H9 (cell line): ENCODE results near the gene HOATZ. TPM values are rescaled to one million over a fixed set of nuclear protein-coding genes. Genes with fewer than 3 reads are reported as not detected.

Experiments used
- DNase-seq: peaks from one replicate; pipeline ENCODE4 v3.0.0-alpha.2; 2017
- H2AFZ ChIP-seq: one replicate; pipeline ENCODE4 v1.6.1; 2013; ENCODE audit warnings: mild to moderate bottlenecking, low read length, control low read depth, moderate library complexity
- H2AK5ac ChIP-seq: 2 replicates; pipeline ENCODE4 v1.6.1; 2013; ENCODE audit warnings: low read length, control low read depth, mixed read lengths; ENCODE audit not compliant: insufficient read length
- H2BK120ac ChIP-seq: one replicate; pipeline ENCODE4 v1.6.1; 2013; ENCODE audit warnings: low read depth, mild to moderate bottlenecking, low read length, control low read depth, inconsistent platforms; ENCODE audit not compliant: poor library complexity, severe bottlenecking
- H2BK12ac ChIP-seq: 2 replicates; pipeline ENCODE4 v1.6.1; 2013; ENCODE audit warnings: low read length, control low read depth, mixed read lengths, low read depth; ENCODE audit not compliant: insufficient read length
- H2BK15ac ChIP-seq: 2 replicates; pipeline ENCODE4 v1.6.1; 2013; ENCODE audit warnings: low read depth, low read length, control low read depth
- H2BK20ac ChIP-seq: one replicate; pipeline ENCODE4 v1.6.1; 2013; ENCODE audit warnings: low read depth, mild to moderate bottlenecking, low read length, control low read depth, inconsistent platforms; ENCODE audit not compliant: poor library complexity, severe bottlenecking
- H2BK5ac ChIP-seq: 2 replicates; pipeline ENCODE4 v1.6.1; 2013; ENCODE audit warnings: low read length, control low read depth, mixed read lengths; ENCODE audit not compliant: insufficient read length
- H3K14ac ChIP-seq: 2 replicates; pipeline ENCODE4 v1.6.1; 2013; ENCODE audit warnings: low read length, control low read depth; ENCODE audit not compliant: insufficient read depth
- H3K18ac ChIP-seq: 2 replicates; pipeline ENCODE4 v1.6.1; 2013; ENCODE audit warnings: low read depth, mild to moderate bottlenecking, mixed read lengths, low read length, control low read depth; ENCODE audit not compliant: insufficient read length
- H3K23ac ChIP-seq: 2 replicates; pipeline ENCODE4 v1.6.1; 2013; ENCODE audit warnings: low read length, control low read depth, mixed read lengths, low read depth; ENCODE audit not compliant: insufficient read length
- H3K23me2 ChIP-seq: 2 replicates; pipeline ENCODE4 v1.6.1; 2013; ENCODE audit warnings: low read depth, mild to moderate bottlenecking, mixed read lengths, low read length, control low read depth; ENCODE audit not compliant: insufficient read length, poor library complexity, severe bottlenecking
- H3K27ac ChIP-seq: 2 replicates; pipeline ENCODE4 v1.5.1; 2013; ENCODE audit warnings: low read length, control low read depth, mixed read lengths, low read depth; ENCODE audit not compliant: insufficient read length
- H3K27me3 ChIP-seq: 2 replicates; pipeline ENCODE4 v1.6.1; 2013; ENCODE audit warnings: low read length, control low read depth, inconsistent platforms; ENCODE audit not compliant: insufficient read depth
- H3K4ac ChIP-seq: 2 replicates; pipeline ENCODE4 v1.6.1; 2013; ENCODE audit warnings: low read depth, mild to moderate bottlenecking, control low read depth, inconsistent platforms, low read length, moderate library complexity
- H3K4me1 ChIP-seq: 2 replicates; pipeline ENCODE4 v1.6.1; 2013; ENCODE audit warnings: low read length, control low read depth, inconsistent platforms; ENCODE audit not compliant: insufficient read depth
- H3K4me2 ChIP-seq: 2 replicates; pipeline ENCODE4 v1.6.1; 2013; ENCODE audit warnings: low read length, control low read depth, mixed read lengths; ENCODE audit not compliant: insufficient read length, insufficient read depth
- H3K56ac ChIP-seq: 2 replicates; pipeline ENCODE4 v1.6.1; 2013; ENCODE audit warnings: low read depth, mild to moderate bottlenecking, mixed read lengths, low read length, control low read depth; ENCODE audit not compliant: insufficient read length
- H3K79me1 ChIP-seq: 2 replicates; pipeline ENCODE4 v1.6.1; 2013; ENCODE audit warnings: low read depth, mild to moderate bottlenecking, moderate library complexity, low read length, control low read depth, inconsistent platforms; ENCODE audit not compliant: insufficient read depth, poor library complexity, severe bottlenecking
- H3K79me2 ChIP-seq: 2 replicates; pipeline ENCODE4 v1.6.1; 2013; ENCODE audit warnings: low read length, control low read depth, inconsistent platforms; ENCODE audit not compliant: insufficient read depth
- H3K9ac ChIP-seq: 2 replicates; pipeline ENCODE4 v1.6.1; 2013; ENCODE audit warnings: low read length, control low read depth, mixed read lengths; ENCODE audit not compliant: insufficient read length; ENCODE audit errors: extremely low read depth
- H3K9me3 ChIP-seq: one replicate; pipeline ENCODE4 v1.6.1; 2013; ENCODE audit warnings: low read depth, low read length, inconsistent platforms; ENCODE audit not compliant: control insufficient read depth
- H3T11ph ChIP-seq: one replicate; pipeline ENCODE4 v1.6.1; 2013; ENCODE audit warnings: mild to moderate bottlenecking, low read length, control low read depth, inconsistent platforms
- H4K20me1 ChIP-seq: one replicate; pipeline ENCODE4 v1.6.1; 2013; ENCODE audit not compliant: control insufficient read depth, insufficient read length, insufficient read depth
- H4K5ac ChIP-seq: 2 replicates; pipeline ENCODE4 v1.6.1; 2013; ENCODE audit warnings: low read depth, mild to moderate bottlenecking, mixed read lengths, low read length, control low read depth; ENCODE audit not compliant: insufficient read length
- H4K8ac ChIP-seq: replicated peaks from 2 replicates; pipeline ENCODE4 v1.6.1; 2013; ENCODE audit warnings: low read length, control low read depth, mixed read lengths, low read depth; ENCODE audit not compliant: insufficient read length
- H4K91ac ChIP-seq: 2 replicates; pipeline ENCODE4 v1.6.1; 2013; ENCODE audit warnings: low read depth, mild to moderate bottlenecking, moderate library complexity, mixed read lengths, low read length, control low read depth; ENCODE audit not compliant: insufficient read length
- H3K27ac Mint-ChIP-seq, 3 experiments: 2 replicates in 2 of 3; 3 replicates in 1 of 3; pipeline ENCODE4 v1.8.0; 2020 to 2021; ENCODE audit warnings: mixed read lengths in 3 of 3, mild to moderate bottlenecking in 1 of 3, moderate library complexity in 1 of 3
- H3K27me3 Mint-ChIP-seq: 2 replicates; pipeline ENCODE4 v1.8.0; 2021; ENCODE audit warnings: low read depth, mild to moderate bottlenecking, moderate library complexity, mixed read lengths
- H3K36me3 Mint-ChIP-seq, 3 experiments: 2 replicates in 2 of 3; 3 replicates in 1 of 3; pipeline ENCODE4 v1.8.0; 2020 to 2021; ENCODE audit warnings: low read depth in 3 of 3, mixed read lengths in 3 of 3; ENCODE audit not compliant: insufficient read depth in 1 of 3
- H3K4me1 Mint-ChIP-seq, 2 experiments: 2 replicates each; pipeline ENCODE4 v1.8.0; 2020; ENCODE audit warnings: mixed read lengths in 2 of 2
- H3K4me3 Mint-ChIP-seq, 2 experiments: 2 replicates in 1 of 2; 3 replicates in 1 of 2; pipeline ENCODE4 v1.8.0; 2020 to 2021; ENCODE audit warnings: mild to moderate bottlenecking in 2 of 2, mixed read lengths in 2 of 2, moderate library complexity in 1 of 2
- H3K9me3 Mint-ChIP-seq, 2 experiments: 2 replicates in 1 of 2; 3 replicates in 1 of 2; pipeline ENCODE4 v1.8.0; 2020; ENCODE audit warnings: mild to moderate bottlenecking in 2 of 2, mixed read lengths in 2 of 2, moderate library complexity in 1 of 2
- CTCF ChIP-seq: fragments of 200-600 bp; sonication (generic); conservative IDR thresholded peaks from 3 replicates; pipeline ENCODE4 v1.8.0; 2021; ENCODE audit warnings: antibody characterized with exemption, mild to moderate bottlenecking
- WGBS: extraction: QIAGEN DNeasy Blood & Tissue Kit; methylation state at CpG from one replicate; pipeline ENCODE4 v1.1.7; 2013; ENCODE audit warnings: missing lambda C conversion rate, low lambda C conversion rate, mixed read lengths; ENCODE audit not compliant: insufficient read length; ENCODE audit errors: extremely low coverage; 5-methylcytosine and 5-hydroxymethylcytosine counted together
- total RNA-seq: library from RNA; stranded (reverse); gene quantifications from 2 replicates; pipeline ENCODE4 v1.2.1, GENCODE V29; 2021

The HOATZ gene
- total RNA-seq, 1 experiment from 2014 or later = not detected

GRCh38 chr11:111561791-111562325 lies 47.3 kb downstream of the HOATZ start:
- no CpG with 5 or more reads among the region's 3 CpGs for WGBS
- Histone ChIP-seq H3K23me2 (no peaks in the 10 kb centered on the region), H3K27ac (no peak overlapping the region), H2BK12ac (no peak overlapping the region), H3K9ac (no peak overlapping the region), H3K18ac (no peak overlapping the region), H2BK120ac (no peak overlapping the region), H4K5ac (no peak overlapping the region), H2AK5ac (no peak overlapping the region), H3K4ac (no peak overlapping the region), H4K20me1 (no peaks in the 10 kb centered on the region), H3K14ac (no peak overlapping the region), H4K91ac (no peak overlapping the region), H4K8ac (no peak overlapping the region), H3K27me3 (no peaks in the 10 kb centered on the region), H3K56ac (no peak overlapping the region), H2AFZ (no peak overlapping the region), H3K9me3 (no peaks in the 10 kb centered on the region), H3T11ph (no peak overlapping the region), H3K4me1 (peaks cover 6% of the 10 kb centered on the region; the same call in 1 of the 2 replicates), H2BK15ac (no peak overlapping the region), H3K4me2 (no peak overlapping the region), H3K23ac (no peak overlapping the region), H2BK20ac (no peak overlapping the region), H3K79me1 (no peaks in the 10 kb centered on the region), H3K79me2 (no peaks in the 10 kb centered on the region), H2BK5ac (no peak overlapping the region)
- TF ChIP-seq CTCF = no peak
- no peaks in the 10 kb centered on the region for H3K27me3 Mint-ChIP-seq
- H3K27ac Mint-ChIP-seq = peak overlapping the region; percentile 4 to 80 (median 45); a peak in 4 of 7 replicates
- peaks cover 37 to 42% of the 10 kb centered on the region in 2 experiments for H3K4me1 Mint-ChIP-seq
- peaks cover 0 to 2% of the 10 kb centered on the region in 2 experiments; a peak in 2 of 5 replicates for H3K9me3 Mint-ChIP-seq
- H3K4me3 Mint-ChIP-seq = no peak overlapping the region
- DNase-seq = no peak
- peaks cover 2 to 8% (median 3%) of the 10 kb centered on the region in 3 experiments; a peak in 6 of 7 replicates for H3K36me3 Mint-ChIP-seq
